ENCODE data around the gene ZBTB7B.

GRCh38 chr1:155004352-155005075, 1.9 kb downstream of the ZBTB7B start:
- TF ChIP-seq RARB (CRISPR knock-in tag; IDR thresholded peaks at IDR 0.05) = no peak
- TF ChIP-seq POLR2A (IDR thresholded peaks at IDR 0.05; ENCODE audit: low read length) = no peak
- TF ChIP-seq ZNF302 (CRISPR knock-in tag; IDR thresholded peaks at IDR 0.05) = no peak
- TF ChIP-seq CTCF (IDR thresholded peaks at IDR 0.05) = no peak
- TF ChIP-seq EP300 (IDR thresholded peaks at IDR 0.05) = no peak
- TF ChIP-seq ZC3H11A (IDR thresholded peaks at IDR 0.05) = no peak
- no peak for TF ChIP-seq MAX (IDR thresholded peaks at IDR 0.05)
- no peak for TF ChIP-seq REST (IDR thresholded peaks at IDR 0.05)
- TF ChIP-seq CHD4 (IDR thresholded peaks at IDR 0.05; ENCODE audit: borderline replicate concordance) = no peak
- TF ChIP-seq MAFK (IDR thresholded peaks at IDR 0.05; ENCODE audit: partially characterized antibody) = no peak
- no peak for TF ChIP-seq FOSB (CRISPR knock-in tag; IDR thresholded peaks at IDR 0.05)
- TF ChIP-seq JUNB (IDR thresholded peaks at IDR 0.05) = no peak
- TF ChIP-seq TP53 (CRISPR knock-in tag; IDR thresholded peaks at IDR 0.05) = no peak

All from A549 (cell line).